Renal cortex interstitium (tissue), 11 donors: ENCODE results near the gene LMF1. TPM values are rescaled to one million over a fixed set of nuclear protein-coding genes. Genes with fewer than 3 reads are reported as not detected.
A peak's percentile ranks its signal among the peaks of the same experiment; 100 is the strongest.

Experiments
- DNase-seq, 11 donors: peaks; one replicate each; pipeline ENCODE4 v3.0.0-alpha.2; 2013; ENCODE audit warnings: low read depth in 9 of 11, low spot score in 4 of 11; ENCODE audit errors: extremely low read depth in 1 of 11
- polyA plus RNA-seq, 3 donors: library from polyadenylated mRNA; unstranded; fragments of 120-200 nt; gene quantifications; one replicate each; pipeline ENCODE4 v1.2.1, GENCODE V29; 2013; ENCODE audit not compliant: insufficient read length in 3 of 3

Gene LMF1
- polyA plus RNA-seq, 3 donors, result 14.3 to 23.0 (median 18.4) TPM

DNA sequence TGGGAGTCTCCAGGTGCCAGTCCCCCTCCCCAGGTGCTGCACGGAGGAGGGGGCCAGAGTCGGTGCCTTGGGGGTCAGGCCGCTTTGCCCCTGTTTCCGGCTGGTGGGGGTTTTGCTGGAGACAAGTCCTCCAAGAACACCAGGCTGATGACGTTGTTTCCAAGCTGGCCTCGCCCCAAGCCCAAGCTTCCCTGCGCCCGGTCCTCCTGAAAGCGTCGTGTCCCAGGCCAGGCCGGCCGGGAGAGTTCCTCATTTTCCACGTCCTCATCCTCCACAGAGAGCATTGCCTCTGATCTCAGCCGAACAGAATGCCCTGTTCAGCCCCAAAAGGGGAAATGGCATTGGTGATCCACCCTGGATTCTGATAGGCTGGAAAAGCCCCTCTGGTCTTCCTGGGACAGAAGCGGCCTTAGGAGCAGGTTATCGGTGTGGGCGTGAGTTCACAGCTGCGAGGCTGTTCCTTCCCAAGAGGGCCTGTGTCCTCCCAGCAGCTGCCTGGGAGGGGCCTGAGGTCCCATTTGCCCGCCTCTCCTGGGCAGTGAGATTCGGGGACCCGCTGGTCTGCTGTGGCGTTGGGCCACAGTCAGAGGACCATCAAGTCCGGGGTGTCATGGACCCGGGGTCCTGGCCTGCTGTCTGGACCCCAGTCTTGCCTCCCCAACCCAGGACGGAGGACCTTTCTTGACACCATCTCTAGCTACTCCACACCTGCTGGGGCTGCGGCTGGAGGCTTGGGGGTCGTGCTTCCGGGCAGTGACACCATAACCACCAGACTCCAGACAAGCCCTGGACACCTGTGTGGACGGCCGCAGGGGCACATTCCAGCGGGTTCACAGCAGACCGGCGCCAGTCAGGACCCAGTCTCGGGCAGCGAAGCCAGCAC is 17.9 kb upstream of the LMF1 start:
- no peak for DNase-seq

DNA sequence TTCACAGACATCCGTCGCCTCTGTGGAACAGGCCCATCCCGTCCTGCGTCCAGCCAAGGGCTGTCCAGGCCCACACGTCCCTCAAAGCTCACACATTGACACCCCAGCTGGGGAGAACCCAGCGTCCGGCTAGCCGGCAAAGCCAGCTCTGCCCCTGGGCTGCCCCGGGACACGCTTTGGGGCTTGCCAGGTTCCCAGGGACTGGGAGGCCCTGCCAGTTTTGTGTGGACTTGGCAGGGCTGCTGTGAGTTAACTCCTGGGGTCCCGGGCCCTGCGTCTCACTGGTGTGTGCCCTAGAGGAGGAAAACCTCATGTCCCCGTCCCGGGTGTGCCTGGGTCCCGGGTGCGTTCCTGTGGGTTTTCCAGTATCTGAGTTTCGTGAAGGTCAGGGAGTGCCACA is 17.1 kb upstream of the LMF1 start:
- no peak for DNase-seq

- no peak for DNase-seq
Measured at GRCh38 chr16:986925-987582, 16.3 kb upstream of the LMF1 start.

DNA sequence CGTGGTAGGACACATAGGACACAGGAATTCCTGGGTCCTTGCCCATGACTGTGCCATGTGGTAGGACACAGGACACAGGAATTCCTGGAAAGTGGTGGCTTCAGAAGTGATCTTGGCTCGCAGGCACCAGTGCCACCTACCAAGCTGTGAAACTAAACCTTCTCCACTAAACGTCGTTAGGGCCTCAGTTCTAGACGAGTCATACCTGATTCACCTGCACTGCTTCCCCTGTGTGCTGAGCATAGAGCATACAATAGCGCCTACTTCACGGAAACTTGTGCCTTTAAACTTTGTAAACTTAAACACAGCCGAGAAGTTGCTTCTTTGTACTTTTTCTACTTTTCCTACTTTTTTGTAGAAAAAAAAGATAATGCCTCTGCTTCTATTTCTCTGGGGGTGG is 15.6 kb upstream of the LMF1 start:
- DNase-seq, result no peak

GRCh38 chr16:985646-986400 is 15.0 kb upstream of the LMF1 start:
- DNase-seq, result no peak

DNA sequence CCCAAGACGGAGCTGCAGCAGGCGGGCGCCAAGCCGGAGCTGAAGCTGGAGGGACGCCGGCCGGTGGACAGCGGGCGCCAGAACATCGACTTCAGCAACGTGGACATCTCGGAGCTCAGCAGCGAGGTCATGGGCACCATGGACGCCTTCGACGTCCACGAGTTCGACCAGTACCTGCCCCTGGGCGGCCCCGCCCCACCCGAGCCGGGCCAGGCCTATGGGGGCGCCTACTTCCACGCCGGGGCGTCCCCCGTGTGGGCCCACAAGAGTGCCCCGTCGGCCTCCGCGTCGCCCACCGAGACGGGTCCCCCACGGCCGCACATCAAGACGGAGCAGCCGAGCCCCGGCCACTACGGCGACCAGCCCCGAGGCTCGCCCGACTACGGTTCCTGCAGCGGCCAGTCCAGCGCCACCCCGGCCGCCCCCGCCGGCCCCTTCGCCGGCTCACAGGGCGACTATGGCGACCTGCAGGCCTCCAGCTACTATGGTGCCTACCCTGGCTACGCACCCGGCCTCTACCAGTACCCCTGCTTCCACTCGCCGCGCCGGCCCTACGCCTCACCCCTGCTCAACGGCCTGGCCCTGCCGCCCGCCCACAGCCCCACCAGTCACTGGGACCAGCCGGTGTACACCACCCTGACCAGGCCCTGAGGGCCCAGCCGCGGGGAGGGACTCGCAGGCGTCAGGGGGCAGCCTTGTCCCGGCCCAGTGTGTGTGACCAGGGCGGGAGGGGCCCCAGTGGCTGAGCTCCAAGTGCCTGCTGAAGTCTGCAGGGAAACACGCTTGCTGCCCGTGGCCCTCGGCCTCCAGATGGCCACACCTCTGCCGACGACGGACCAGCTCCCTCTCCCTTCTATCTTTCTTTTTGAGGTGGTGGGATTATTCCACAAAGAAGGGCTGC is 14.2 kb upstream of the LMF1 start:
- no peak for DNase-seq

DNA sequence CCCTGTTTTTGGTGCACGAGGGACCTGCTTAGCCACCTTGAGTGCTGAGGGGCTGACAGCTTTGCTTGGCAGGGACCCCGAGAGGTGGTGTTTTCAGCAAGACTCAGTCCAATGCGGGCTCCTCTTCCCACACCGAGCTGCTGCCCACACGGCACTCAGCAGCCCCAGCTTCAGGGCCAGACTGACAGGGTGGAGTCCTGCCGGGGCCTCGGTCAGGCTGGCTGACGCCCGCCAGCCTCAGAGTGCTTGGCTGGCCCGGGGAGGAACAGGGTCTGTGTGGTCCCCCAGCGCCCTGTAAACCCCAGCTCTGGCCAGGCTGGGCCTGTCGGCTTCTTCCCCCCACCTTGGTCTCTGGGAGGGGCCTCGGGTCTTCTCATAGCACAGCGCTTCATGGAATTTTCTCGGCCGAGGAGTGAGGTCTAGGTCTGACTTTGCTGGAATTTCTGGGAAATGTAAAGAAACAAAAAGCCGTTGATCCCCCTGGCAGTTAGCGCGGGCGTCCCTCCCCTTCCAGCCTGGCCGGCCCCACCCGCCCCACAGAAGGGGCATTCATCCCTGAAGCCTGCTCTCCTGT is 13.4 kb upstream of the LMF1 start:
- no peak for DNase-seq

DNA sequence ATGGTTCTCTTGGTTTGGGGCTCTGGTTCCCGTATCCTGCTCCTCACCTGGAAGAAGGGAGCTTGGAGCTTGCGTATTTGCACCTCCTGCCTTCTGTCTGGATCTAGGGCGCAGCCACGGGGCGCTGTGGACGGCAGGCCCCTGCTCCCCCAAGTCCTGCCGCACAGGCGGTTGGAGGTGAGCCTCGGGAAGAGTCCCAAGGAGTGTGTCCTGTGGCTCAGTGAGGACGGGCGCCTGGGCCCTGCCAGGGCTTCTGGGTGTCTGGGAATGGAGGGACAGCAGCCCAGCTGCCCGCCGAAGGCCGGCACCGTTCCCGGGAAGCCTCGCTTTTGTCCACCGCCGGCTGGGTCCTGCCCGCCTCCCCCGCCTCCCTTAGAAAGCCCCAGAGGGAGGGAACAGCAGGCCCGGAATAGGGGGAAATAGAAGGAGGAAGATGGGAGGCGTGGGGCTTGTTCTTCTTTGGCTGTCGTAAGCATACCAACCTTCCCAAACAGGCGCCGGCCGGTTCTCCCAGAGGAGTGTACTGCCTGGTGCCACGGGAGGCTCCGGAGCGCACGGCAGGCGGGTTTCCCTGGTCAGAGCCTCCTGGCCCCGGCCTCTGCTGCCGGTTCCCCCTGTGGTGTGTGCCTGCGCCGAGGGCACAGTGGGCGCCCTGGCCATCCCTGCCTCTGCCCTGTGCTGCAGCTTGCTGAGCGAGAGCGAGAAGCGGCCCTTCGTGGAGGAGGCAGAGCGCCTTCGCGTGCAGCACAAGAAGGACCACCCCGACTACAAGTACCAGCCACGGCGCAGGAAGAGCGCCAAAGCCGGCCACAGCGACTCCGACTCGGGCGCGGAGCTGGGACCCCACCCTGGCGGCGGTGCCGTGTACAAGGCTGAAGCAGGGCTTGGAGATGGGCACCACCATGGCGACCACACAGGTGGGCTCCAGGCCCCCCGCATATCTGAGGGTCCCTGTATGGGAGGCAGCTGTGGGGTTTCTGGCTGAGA is 12.6 kb upstream of the LMF1 start:
- peak in 1 of 11 donors; percentile 31 for DNase-seq

GRCh38 chr16:982145-983043 is 11.6 kb upstream of the LMF1 start:
- no peak for DNase-seq

DNA sequence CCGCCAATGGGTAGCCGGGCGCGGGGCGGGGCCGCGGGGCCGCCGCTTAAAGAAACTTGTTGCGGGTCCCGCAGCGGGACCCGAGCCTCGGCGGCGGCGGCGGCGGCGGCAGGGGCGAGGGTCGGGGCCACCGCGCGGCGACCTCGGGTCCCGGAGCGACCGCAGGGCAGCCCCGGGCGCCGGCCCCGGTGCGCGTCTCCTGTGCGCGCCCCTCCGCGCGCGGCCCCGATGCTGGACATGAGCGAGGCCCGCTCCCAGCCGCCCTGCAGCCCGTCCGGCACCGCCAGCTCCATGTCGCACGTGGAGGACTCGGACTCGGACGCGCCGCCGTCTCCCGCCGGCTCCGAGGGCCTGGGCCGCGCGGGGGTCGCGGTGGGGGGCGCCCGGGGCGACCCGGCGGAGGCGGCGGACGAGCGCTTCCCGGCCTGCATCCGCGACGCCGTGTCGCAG is 10.9 kb upstream of the LMF1 start, which contains the start of gene SOX8:
TSS of gene SOX8 (plus strand) at position 76 of the 450 bp plus-strand sequence. CDS start at position 229, 153 bp downstream.
- DNase-seq, result no peak

GRCh38 chr16:980595-980854 is 9.7 kb upstream of the LMF1 start:
- no peak for DNase-seq

GRCh38 chr16:979859-980594 is 9.2 kb upstream of the LMF1 start:
- DNase-seq, result no peak

DNA sequence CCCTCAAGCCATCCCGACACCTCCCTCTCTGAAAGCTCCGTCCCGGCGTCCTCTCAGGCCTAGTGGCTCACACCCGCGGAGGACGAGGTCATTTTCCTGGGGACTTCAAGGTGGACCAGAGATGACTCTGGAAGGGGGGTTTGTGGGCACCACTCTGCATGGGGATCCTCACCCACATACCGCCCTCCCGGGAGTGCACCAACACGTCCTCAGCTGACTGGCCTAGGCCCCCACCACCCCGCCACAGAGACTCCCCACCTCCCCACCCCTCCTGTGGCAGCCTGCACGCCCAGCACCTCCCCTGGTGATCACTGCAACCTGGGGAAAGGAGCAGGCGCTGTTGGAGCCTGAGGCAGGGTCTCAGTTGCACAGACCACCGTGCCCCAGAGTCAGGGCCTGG is 8.4 kb upstream of the LMF1 start:
- no peak for DNase-seq

- DNase-seq, result no peak
Measured at GRCh38 chr16:978403-978802, 7.6 kb upstream of the LMF1 start.

- DNase-seq, result no peak
Measured at GRCh38 chr16:977896-978295, 7.1 kb upstream of the LMF1 start.
